Gastrocnemius medialis (tissue), 4 donors: Measurements from ENCODE around the gene DUSP16.

Source experiments
- POLR2A ChIP-seq, 2 donors: fragments of 450-650 bp; IDR thresholded peaks; one replicate each; pipeline ENCODE4 v1.6.1; 2017; ENCODE audit warnings: antibody characterized with exemption in 2 of 2, mild to moderate bottlenecking in 2 of 2, moderate library complexity in 2 of 2
- TF ChIP-seq, protein P1 (sequence below), 5 experiments: fragments of 450-650 bp in 3 of 5; fragments of 200-600 bp in 2 of 5; sonication (generic) in 2 of 5; IDR thresholded peaks in 4 of 5; conservative IDR thresholded peaks in 1 of 5; 1 replicate in 4 of 5; 2 replicates in 1 of 5; pipeline ENCODE4 v1.5.1; 2016 to 2019; ENCODE audit warnings: antibody characterized with exemption in 5 of 5, mild to moderate bottlenecking in 3 of 5, moderate library complexity in 3 of 5

DNA sequence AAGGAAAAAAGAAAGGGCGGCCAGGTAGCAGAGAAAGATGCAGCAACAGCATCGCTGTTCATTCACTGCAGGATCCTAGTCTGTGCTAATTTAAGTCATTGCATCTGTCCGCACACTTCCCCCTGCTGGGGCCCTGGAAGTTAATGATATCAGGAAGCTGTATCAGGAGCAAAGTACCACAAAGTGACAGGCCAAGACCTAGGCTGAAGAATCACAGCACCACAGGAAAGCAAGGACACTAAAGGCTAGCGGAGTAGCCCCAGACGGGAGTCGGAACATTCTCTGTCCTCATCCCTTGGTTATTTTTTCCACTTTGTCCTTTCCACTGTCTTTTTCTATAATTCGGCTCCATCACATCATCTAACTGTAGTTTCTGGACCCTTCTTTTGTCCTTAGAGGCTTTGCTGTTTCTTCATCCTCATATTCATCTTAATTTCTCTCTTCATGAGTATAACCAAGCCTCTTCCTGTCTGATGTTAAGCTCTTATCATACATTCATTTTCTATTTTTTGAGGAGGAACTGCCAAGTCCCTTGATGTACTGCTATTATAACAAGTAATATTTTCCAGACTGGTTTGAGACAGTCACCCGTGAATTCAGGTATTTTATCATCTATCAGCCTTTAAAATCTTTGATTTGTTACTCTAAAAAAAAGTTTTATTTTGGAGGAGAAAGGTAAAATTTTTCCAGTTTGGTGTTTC, 28.3 kb downstream of the DUSP16 start:
- TF ChIP-seq, protein P1, sequence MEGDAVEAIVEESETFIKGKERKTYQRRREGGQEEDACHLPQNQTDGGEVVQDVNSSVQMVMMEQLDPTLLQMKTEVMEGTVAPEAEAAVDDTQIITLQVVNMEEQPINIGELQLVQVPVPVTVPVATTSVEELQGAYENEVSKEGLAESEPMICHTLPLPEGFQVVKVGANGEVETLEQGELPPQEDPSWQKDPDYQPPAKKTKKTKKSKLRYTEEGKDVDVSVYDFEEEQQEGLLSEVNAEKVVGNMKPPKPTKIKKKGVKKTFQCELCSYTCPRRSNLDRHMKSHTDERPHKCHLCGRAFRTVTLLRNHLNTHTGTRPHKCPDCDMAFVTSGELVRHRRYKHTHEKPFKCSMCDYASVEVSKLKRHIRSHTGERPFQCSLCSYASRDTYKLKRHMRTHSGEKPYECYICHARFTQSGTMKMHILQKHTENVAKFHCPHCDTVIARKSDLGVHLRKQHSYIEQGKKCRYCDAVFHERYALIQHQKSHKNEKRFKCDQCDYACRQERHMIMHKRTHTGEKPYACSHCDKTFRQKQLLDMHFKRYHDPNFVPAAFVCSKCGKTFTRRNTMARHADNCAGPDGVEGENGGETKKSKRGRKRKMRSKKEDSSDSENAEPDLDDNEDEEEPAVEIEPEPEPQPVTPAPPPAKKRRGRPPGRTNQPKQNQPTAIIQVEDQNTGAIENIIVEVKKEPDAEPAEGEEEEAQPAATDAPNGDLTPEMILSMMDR (IDR thresholded peaks at IDR 0.05 in 4 of 5, conservative IDR thresholded peaks at IDR 0.05 in 1 of 5): no peak
- no peak for TF ChIP-seq POLR2A (IDR thresholded peaks at IDR 0.05)
